ENCODE results near the gene CTIF.

Gene CTIF

DNA sequence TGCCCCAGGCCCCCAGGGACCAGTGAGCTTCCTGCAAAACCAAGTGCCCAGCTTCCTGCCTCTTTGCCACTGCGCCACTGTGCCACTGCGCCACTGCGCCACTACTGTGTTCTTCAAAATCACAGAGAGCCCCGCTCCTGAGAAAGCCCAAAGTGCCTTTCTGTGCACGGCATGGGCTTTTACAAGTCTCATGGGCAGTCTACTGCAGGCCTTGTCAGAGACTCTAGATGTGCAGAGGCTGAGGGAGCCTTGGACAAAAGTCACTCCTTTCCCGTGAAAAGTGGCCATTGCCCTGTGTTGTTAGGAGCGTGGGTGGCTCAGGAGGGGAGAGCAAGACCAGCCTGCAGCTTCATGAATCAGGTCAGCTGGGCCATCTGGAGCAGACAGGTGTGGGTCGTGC lies 231.4 kb downstream of the CTIF start:
- no peak for DNase-seq

DNA sequence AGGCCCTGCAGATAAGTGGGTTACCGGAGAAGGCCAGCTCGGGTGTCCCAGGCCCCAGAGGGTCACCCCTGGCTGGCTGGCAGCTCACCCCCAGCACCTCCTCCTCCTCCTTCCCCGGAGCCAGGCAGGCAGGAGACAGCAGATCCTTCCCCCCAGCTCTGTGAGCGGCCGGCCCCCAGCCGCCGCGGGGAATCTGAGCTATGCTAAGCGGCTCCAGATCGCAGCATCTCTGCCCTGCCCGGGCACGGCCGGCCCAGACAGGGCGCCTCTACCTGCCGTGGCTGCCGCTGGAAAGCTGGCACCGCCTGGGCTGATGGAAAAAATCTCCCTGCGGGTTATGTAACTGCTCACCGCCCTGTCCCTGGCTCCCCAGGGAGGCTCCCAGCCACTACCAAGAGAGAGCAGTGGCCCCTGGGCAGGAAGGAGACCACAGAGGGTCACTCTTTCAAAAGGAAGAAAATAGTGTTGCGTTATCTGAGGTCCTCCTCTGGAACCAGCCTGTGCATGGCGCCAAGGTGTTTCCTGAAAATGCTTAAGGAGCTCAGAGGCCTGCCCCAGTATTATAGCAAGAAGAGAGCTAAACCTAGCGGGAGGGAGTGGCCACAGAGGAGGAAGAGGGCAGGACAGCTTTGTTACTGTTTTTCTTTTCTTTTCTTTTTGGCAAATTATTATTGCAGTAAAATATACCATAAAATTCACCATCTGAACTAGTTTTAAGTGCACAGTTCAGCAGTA lies 233.0 kb downstream of the CTIF start:
- DNase-seq = no peak

DNA sequence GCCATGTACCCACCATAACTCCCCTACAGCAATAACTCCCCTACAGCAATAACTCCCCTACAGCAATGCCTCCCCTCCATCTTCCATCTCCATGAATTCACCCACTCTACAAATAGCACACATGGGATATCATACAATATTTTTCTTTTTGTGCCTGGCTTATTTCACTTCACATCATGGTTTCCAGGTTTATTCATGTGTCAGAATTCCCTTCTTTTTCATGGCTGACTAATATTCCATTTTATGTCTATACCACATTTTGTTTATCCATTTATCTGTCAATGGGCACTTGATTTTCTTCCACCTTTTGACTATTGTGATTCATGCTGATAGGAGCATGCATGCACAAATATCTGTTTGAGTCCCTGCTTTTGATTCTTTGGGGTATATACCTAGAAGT lies 233.6 kb downstream of the CTIF start:
- DNase-seq = no peak

DNA sequence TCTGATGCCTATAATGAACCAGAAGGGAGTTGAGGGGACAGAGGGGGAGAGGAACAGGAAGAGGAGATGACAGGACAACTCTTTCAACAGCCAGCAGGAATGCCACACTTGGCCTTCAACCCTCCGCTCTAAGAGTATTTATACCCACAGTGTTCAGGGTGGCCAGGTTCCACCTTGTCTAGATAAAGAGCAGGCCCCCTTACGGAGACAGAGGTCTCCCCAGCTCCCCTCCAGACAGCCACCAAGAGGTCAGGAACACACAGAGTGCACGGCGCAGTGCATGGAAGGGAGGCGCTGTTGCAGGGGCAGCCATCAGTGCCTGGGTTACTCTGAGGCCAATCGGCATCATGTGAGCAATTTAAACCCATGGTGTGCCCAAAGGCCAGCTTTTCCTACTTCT lies 235.0 kb downstream of the CTIF start:
- no peak for DNase-seq

DNA sequence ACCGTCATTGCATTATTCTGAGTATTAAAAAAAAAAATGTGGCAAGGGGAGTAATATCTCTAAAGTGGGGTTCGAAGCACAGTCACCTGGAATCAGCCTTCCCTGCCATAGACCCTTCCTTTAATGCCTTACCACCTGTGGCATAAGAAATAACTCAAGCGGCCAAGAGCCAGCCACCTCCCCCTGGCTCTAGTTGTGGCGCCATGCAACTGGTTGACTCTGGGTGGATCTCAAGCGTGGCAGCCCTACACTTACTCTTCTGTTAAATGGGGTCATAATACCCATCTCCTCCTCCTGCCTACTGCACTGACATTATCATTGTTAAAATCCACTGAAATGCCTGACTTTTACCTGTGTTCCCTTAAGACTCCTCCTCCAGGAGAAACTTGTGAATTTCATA lies 236.1 kb downstream of the CTIF start:
- no peak for DNase-seq

DNA sequence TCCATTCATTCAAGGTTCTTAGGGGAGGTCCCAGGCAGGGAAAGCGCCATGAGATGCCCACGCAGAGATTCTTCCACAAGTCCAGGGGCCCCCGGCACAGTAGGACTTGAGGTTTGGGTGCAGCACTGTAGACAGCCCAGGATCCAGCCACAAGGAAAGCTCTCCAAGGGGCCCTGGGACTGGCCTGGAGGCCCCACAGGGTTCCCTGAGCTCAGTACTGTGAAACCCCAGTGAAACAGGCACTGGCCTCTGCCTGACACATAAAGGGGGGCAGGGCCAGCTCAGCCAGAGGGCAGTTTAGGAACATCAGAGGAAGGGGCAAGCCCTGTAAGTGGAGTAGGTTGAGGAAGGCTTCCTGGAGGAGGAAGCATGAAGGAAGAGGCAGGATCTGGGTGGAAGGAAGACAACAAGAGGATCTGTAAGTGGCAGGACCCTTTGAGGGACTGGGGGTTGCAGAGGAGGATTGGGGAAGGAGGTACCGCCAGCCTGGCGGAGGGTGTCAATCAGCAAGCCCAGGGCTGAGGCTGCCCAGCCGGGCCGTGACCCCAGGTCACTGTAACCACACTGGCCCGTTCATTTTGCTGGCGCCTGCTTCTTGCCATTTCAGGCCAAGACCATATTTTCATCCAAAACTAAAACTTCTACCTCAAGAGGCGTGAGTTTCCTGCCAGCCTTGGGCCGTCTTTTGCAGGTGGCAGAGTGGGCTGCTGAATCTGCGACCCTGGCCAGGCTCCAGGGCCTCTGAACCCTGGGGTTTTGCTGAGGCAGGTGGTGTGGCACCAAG lies 236.7 kb downstream of the CTIF start:
- no peak for DNase-seq

DNA sequence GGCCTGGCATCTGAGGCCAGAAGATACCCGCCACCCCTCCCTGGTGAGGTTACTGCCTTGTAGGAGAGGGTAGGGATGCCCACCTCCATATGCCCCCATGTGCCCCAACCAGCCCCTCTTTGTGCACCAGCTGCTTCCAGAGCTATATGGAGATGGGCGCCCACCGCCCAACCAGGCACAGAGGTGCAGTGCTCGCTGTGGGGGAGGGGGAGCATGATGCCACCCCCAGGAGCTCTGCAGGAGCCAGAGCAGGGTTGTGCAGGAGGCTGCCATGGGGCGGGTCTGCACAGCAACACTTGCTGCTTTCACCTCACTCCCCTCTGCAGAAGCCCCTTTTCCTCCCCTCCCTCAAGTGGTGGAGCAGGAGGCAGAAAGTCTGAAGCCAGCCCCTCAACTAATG lies 237.3 kb downstream of the CTIF start:
- no peak for DNase-seq

DNA sequence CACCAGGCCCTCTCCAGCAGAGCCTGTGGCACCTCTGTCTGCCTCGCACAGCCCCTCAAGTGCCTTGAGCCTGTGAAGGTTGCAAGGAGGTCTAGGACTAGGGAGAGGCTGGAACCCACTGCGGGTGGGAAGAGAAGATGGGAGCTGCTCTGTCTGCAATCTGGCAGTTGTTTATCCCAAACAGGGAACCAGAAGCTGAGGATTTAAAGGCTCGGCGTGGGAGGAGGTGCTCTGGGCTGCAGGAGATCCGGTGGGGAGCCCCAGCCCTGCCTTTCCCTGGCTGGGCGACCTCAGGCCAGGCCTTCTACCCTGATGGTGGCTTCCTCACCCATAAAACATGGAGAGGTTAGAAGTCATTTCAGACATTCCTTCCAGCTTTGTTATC lies 237.8 kb downstream of the CTIF start:
- DNase-seq = no peak

DNA sequence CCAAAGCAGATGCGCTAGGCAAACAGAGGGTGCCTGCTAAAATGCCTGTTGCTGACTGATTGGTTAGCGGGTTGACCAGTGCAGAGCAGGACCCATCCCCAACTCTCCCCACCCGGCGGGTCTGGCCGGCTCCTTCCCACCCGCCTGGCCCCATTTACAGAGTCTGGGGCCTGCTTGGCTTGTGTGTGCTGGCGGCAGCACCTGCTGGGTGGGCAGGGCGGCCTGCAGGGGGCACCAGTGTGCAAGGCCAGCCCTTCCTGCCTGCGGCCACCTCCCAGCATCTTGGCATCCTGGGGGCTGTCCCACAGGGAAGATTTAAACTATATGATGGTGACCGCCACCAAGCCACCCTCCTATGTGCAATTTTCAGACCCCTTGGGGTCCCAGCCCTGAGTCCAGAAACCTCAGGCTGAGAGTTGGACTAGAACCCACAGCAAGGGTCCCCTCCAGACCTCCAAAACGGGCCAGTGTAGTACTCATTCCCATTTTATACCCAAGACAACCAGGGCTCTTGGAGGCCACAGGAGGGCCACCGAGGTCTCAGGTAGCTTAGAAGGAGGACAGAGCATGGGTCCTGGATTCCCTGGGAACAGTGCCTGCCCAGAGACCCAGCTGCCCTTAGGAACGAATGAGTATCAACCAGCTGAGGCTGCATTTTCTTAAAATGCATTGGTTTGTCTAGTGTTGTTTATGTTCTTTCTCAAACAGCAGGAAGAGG lies 238.4 kb downstream of the CTIF start:
- DNase-seq = peak in 27 of 56 donors; percentile 13 to 79 (median 36)

DNA sequence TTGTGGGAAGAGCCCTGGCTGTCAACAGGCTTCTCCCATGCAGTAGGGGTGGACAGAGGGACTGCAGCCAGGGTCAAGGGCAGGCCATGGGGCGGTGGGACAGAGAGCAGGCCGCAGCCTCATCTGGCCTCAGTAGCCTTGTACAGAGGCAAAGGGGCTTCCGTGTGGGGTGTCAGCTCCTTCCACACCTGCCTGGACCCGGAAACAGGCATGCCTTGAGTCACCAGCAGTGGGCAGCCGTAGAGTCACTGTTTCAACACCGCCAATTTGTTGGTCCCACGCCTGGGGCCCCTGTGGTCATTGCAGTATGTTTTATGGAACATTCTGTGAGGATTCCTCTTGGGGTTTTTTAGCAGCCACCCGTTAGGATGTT lies 238.9 kb downstream of the CTIF start:
- DNase-seq = no peak

DNA sequence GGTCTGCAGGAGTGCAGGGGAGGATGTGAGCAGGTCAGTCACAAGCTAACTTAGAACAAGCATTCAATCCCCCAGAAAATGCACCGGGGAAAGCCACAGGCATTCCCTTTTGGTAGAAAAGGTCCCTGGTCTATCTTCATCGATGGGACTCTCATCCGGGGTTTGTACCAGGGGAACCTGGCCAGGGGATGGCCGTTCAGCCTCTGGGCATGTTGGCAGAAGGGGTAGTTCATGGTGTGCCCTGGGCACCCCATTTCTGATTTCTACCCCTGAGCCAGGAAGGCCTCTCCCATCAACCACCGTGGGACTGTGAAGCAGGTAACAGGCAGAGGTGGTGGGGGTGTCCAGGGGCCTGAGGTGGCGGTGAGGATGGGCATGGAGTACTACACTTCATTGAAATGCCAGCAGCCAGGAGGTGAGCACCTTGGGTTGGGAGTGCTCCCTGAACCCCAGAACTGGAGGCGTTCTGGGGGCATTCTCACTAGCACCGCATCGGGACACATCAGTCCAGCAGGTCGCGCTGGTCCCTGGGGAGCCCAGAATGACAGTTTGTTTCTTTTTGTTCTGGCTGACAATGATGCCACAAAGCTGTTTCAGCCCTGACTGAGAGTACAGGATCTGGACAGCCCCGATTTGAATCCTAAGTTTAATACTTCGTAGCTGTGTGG lies 239.6 kb downstream of the CTIF start:
- DNase-seq = no peak

DNA sequence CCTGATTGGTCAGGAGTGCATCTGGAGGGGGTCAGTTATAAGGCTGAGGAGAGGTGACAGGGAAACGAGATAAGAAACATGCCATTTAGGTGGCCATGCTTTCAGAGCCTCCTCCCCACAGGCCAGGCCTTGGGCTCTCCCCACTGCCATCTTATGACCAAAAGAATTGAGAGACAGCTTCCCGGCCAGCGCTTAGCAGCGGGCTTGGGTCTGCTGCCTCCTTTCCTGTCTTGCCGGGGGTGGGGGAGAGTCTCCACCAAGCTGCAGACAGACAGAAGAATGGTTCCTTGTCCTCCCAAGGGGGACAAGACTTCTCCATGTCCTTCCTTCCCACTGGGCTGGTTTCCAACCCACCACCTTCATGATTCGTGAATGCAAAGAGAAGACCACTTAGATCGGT lies 240.6 kb downstream of the CTIF start:
- no peak for DNase-seq

DNA sequence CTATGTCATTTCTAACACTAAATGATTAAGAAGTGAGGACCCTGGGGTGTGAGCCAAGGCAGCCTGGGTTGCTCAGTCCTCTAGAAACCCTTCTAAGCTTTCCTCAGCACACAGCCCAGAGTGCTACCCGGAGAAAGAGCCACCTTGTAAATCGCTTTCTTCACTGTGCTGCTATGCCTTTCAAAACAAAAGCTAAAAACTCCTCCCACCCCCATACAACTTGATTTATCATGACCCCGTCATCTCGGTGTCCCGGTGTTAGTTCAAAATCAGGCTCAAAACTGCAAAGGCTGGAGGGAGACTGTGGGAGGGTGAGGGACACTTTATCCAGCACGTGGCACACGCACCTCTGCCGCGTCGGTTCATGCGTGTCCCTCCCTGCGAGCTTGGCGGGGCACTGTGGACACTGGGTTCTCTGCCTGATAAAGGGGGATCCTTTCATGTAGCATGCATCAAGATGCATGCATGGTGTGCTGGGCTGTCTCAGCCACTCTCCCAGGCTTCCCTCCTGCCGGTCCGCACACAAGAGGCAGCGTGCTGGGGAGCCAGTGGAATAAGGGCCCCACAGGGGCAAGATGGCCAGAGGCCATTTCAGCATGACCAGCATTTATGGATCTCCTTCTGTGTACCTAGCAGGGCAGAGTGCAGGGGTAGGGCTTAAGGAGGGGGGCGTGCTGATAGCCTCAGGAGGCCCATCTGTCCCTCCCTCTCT lies 241.5 kb downstream of the CTIF start:
- DNase-seq = no peak

DNA sequence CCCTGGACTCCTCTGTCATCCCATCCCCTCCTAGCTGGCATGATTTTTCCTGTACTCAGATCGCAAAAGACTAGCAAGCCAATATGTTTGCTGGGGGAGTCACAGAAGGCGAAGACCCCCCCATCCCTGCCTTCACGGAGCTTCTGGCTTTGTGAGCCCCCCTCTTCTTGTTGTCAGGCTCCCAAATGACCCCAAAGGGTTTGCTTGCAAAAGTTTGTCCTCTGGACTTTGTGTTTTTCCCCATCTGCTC lies 242.0 kb downstream of the CTIF start:
- no peak for DNase-seq

DNA sequence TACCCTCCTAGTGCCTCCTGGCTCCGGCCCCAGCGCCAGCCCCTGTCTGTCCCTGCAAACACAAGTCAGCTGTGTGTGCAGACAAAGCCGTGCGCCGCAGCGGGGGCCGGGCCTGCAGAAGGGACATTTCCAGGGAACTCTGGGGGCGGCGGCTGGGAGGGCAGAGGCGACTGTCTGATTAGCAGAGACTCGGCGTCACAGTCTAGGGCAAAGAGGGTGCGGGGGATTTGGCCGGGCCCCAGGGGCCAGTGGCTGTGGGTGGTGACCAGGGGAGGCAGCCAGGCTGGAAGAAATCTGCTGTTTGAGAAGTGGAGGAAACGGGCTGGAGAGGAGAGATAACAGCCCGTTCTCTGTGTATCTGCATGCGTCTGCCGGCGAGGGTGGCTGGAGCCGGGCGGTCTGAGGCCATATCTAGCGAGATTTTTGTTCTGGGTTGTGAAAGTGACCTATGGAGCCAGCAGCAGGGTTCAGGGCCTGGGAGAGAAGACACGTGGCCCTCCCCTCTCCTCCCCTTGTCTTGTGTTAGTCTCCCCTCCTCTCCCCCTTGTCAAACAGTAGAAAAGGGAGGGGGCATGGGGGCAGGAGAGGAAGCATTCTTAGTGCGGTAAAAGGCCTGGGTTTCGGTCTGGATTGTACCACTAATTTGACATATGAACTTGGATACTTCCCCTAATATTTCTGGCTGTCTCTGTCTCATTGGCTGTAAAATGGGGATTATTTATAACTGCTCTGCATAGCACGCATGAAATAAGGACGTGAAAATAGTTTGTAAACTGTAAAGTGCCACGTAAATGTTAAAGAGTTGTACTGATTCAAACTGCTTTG lies 242.5 kb downstream of the CTIF start:
- peak in 55 of 56 donors; percentile 20 to 88 (median 70) for DNase-seq

DNA sequence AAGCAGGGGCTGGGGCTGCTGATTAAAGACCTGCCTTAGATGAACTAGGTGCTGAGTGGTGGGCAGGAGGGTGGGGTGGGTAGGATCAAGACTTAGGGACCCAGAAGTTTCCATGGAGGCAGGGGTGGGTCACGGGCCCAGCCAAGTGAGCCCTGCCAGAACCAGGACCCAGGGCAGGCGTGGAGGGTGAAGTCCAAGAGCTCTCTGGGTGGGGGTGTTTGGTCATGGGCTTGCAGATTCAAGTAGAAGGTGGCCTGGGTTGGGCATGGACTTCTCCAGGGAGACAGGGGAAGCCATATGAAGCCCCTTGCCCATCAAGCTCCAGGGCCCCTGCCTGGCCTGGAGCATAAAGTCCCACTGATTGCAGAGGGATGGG lies 243.1 kb downstream of the CTIF start:
- DNase-seq = no peak

DNA sequence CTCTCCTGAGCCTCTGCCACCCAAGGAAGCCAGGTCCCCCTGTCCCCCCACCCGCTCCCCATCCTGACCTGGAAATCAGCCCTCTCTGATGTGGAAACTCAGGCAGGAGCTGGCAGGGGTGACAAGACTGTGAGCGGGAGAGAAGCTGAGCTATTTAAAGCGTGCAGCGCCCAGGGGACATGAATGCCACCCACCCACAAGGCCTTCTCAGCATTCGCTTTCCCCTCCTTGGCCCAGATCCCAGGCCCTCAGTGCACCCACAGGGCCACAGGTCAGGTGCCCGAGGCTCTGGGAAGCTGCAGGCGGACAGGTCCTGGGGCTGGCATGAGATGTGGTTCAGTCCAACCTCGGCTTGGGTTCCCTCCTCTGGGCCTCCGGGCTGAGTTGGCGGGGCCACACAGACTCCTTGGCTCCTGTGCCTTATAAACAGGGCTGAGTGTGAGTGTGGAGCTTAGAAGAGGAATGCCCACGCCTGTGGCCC lies 243.6 kb downstream of the CTIF start:
- DNase-seq = peak in 16 of 56 donors; percentile 18 to 55 (median 38)

DNA sequence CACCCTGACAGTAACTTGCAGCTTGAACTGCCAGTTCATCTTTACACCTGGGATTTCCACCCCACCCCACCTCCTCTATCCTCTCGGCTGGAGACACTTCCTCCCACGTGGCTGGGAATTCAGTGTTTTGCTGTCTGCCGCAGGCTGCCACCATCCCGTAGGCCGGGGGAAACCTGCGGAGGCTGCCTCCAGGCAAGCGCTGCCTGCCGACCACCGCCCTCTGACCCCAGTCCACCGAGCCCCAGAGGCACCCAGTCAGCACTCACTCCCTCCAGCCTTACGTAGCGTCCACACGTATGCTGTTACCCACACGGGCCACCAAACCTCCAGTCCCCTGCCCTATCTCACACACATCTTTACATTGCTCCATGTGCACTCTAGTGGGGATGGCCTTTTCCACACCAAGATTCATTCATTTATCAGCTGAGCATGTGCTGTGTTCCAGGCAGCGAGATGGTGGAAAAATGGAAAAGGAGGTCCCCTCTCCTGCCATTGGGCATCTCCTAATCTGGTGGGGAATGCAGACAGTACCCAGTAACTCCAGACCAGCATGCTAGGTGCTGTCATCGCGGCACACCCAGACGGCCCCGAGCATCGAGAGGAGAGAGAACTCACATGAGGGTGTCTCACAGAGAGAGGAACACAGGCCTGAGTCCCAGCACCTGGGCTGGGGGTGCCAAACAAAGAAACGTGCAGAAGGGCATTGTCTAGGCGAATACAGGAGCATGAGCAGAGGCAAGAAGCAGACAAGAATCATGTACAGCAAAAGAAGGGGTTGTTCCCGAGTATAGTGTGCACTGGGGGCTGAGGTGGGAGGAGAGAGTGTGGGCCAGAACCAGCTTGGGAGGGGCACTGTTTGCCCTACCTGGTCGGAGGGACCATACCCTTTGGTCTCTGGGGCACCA lies 245.0 kb downstream of the CTIF start:
- no peak for DNase-seq

DNA sequence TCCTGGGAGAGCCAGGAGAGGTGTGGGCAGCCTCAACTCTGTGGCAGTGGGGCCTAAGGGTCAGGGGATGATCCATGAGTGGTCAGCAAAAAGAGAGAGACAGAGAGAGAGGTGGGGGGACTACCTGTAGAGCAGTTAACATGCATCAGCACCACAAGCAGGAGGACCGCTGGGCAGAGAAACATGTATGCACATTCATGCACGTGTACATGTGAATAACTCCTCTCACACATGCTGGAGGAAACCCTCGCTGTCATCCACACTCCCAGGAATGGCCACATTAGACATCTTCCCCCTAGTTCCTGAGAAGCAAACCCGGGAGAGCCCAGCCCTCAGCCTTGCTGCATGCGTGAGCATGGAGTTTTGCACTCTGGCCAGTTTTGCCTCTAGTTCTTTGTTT lies 245.8 kb downstream of the CTIF start:
- DNase-seq = no peak

Data from amygdala (tissue), 56 donors.